Stomach smooth muscle (tissue), 2 donors: ENCODE results near the gene GPALPP1.
"Not testable (repeated sequence)": the region's sequence is repeated elsewhere in the genome, so short reads cannot be mapped to it uniquely, and the experiment has no call there.

Experiments used
- H3K27ac ChIP-seq: one replicate; pipeline ENCODE4 v1.7.0; 2013; ENCODE audit warnings: mild to moderate bottlenecking, low read length, inconsistent platforms
- H3K27me3 ChIP-seq, 2 donors: one replicate each; pipeline ENCODE4 v1.7.0; 2013; ENCODE audit warnings: low read length in 2 of 2; ENCODE audit not compliant: insufficient read depth in 2 of 2, control insufficient read depth in 1 of 2
- H3K36me3 ChIP-seq, 2 donors: one replicate each; pipeline ENCODE4 v1.7.0; 2013; ENCODE audit warnings: low read length in 2 of 2; ENCODE audit not compliant: control insufficient read depth in 2 of 2, insufficient read depth in 2 of 2
- H3K4me1 ChIP-seq: one replicate; pipeline ENCODE4 v1.7.0; 2013; ENCODE audit warnings: low read length; ENCODE audit not compliant: control insufficient read depth, insufficient read depth
- H3K4me3 ChIP-seq, 2 donors: one replicate each; pipeline ENCODE4 v1.7.0; 2013; ENCODE audit warnings: low read length in 2 of 2
- H3K9ac ChIP-seq, 2 donors: one replicate each; pipeline ENCODE4 v1.7.0; 2013; ENCODE audit warnings: low read length in 2 of 2, mild to moderate bottlenecking in 1 of 2
- H3K9me3 ChIP-seq, 2 donors: one replicate each; pipeline ENCODE4 v1.7.0; 2013; ENCODE audit warnings: low read length in 2 of 2; ENCODE audit not compliant: control insufficient read depth in 2 of 2
- donor health status: healthy.
- donor health status: Pancreatic carcinoma.

GPALPP1 gene

GRCh38 chr13:45060062-45060461, 70.7 kb downstream of the GPALPP1 start:
- H3K36me3 ChIP-seq: no peaks in the 10 kb centered on the region
- H3K27me3 ChIP-seq: no peaks in the 10 kb centered on the region
- no peak overlapping the region for H3K4me3 ChIP-seq
- no peaks in the 10 kb centered on the region for H3K9me3 ChIP-seq
- H3K4me1 ChIP-seq: peaks cover 15% of the 10 kb centered on the region
- H3K9ac ChIP-seq: no peak overlapping the region
- H3K27ac ChIP-seq: no peak overlapping the region

- H3K36me3 ChIP-seq: no peaks in the 10 kb centered on the region
- H3K27ac ChIP-seq: no peak overlapping the region
- no peak overlapping the region for H3K9ac ChIP-seq
- no peaks in the 10 kb centered on the region for H3K9me3 ChIP-seq
- no peaks in the 10 kb centered on the region for H3K4me1 ChIP-seq
- no peak overlapping the region for H3K4me3 ChIP-seq
- no peaks in the 10 kb centered on the region for H3K27me3 ChIP-seq
Observed at GRCh38 chr13:45063261-45063860, 74.0 kb downstream of the GPALPP1 start.

- H3K9ac ChIP-seq, H3K4me1 ChIP-seq, H3K36me3 ChIP-seq, H3K27ac ChIP-seq, H3K4me3 ChIP-seq, H3K9me3 ChIP-seq, H3K27me3 ChIP-seq: not testable (repeated sequence)
Observed at GRCh38 chr13:45063889-45064288, 74.6 kb downstream of the GPALPP1 start.

GRCh38 chr13:45064889-45065288, 75.6 kb downstream of the GPALPP1 start:
- H3K27me3 ChIP-seq: no peaks in the 10 kb centered on the region
- no peaks in the 10 kb centered on the region for H3K9me3 ChIP-seq
- no peak overlapping the region for H3K27ac ChIP-seq
- H3K4me3 ChIP-seq: no peak overlapping the region
- H3K4me1 ChIP-seq: no peaks in the 10 kb centered on the region
- H3K36me3 ChIP-seq: no peaks in the 10 kb centered on the region
- H3K9ac ChIP-seq: no peak overlapping the region

GRCh38 chr13:45068036-45069001, 79.0 kb downstream of the GPALPP1 start:
- H3K9me3 ChIP-seq: no peaks in the 10 kb centered on the region
- no peak overlapping the region for H3K4me3 ChIP-seq
- no peaks in the 10 kb centered on the region for H3K36me3 ChIP-seq
- H3K4me1 ChIP-seq: no peaks in the 10 kb centered on the region
- no peak overlapping the region for H3K9ac ChIP-seq
- no peak overlapping the region for H3K27ac ChIP-seq
- H3K27me3 ChIP-seq: no peaks in the 10 kb centered on the region

- no peak overlapping the region for H3K27ac ChIP-seq
- H3K4me3 ChIP-seq: no peak overlapping the region
- H3K36me3 ChIP-seq: no peaks in the 10 kb centered on the region
- no peaks in the 10 kb centered on the region for H3K27me3 ChIP-seq
- H3K4me1 ChIP-seq: no peaks in the 10 kb centered on the region
- H3K9ac ChIP-seq: no peak overlapping the region
- no peaks in the 10 kb centered on the region for H3K9me3 ChIP-seq
Observed at GRCh38 chr13:45073809-45074208, 84.5 kb downstream of the GPALPP1 start.

- Histone ChIP-seq H3K9ac (no peak overlapping the region), H3K4me1 (no peaks in the 10 kb centered on the region), H3K27ac (no peak overlapping the region), H3K36me3 (no peaks in the 10 kb centered on the region), H3K4me3 (no peak overlapping the region), H3K27me3 (no peaks in the 10 kb centered on the region), H3K9me3 (no peaks in the 10 kb centered on the region)
Observed at GRCh38 chr13:45074721-45075120, 85.4 kb downstream of the GPALPP1 start.

GRCh38 chr13:45078003-45078402, 88.7 kb downstream of the GPALPP1 start:
- Histone ChIP-seq H3K27me3 (no peaks in the 10 kb centered on the region), H3K36me3 (no peaks in the 10 kb centered on the region), H3K9ac (no peak overlapping the region), H3K27ac (no peak overlapping the region), H3K9me3 (no peaks in the 10 kb centered on the region), H3K4me3 (no peak overlapping the region), H3K4me1 (no peaks in the 10 kb centered on the region)
